Measurements from ENCODE around the gene PROC. TPM values are rescaled to one million over a fixed set of nuclear protein-coding genes. Genes with fewer than 3 reads are reported as not detected.

The PROC gene
- total and polyA plus RNA-seq, 2 of the 4 experiments (the other 2 are of a cell fraction): 0.07 TPM; not detected in 1

- H3K27me3 ChIP-seq (ENCODE audit: control insufficient read depth, insufficient read depth, low read length): peaks cover 23% of the 10 kb centered on the region
- H2BK5ac ChIP-seq (ENCODE audit: low read depth, low read length, poor library complexity, severe bottlenecking): no peak overlapping the region
- H2AK9ac ChIP-seq (replicated peaks; ENCODE audit: low read depth, low read length, poor library complexity): no peak overlapping the region
- intact Hi-C loops (cut with micrococcal nuclease): no loop called here
- H3K79me1 ChIP-seq (ENCODE audit: low read depth in 1 of 2, low read length in 2 of 2): no peaks in the 10 kb centered on the region
- no peak overlapping the region for H2BK120ac ChIP-seq (ENCODE audit: low read depth, low read length)
- no peak overlapping the region for H3K18ac ChIP-seq (ENCODE audit: low read depth, low read length)
- 88% methylated on average over 7 of the region's 16 CpGs; no CpG with 5 or more reads in 1 of the 2 experiments for WGBS, 2 experiments (ENCODE audit: extremely low coverage in 2 of 2, insufficient read length in 1 of 2)
- H3K14ac ChIP-seq (replicated peaks; ENCODE audit: low read depth, low read length): no peak overlapping the region
- H3K9me1 ChIP-seq (ENCODE audit: insufficient read depth, low read length): no peaks in the 10 kb centered on the region
- no peak overlapping the region for H4K5ac ChIP-seq (ENCODE audit: low read depth, low read length)
- in situ Hi-C loops (cut with MboI; ENCODE audit: low sequenced_read_pairs): no loop called here
- no peak overlapping the region for H3K27ac ChIP-seq (ENCODE audit: insufficient read depth, low read length)
- DNase-seq: no peak
- BruUV-seq (replicated peaks): no TSS peak
- ATAC-seq (ENCODE audit: low read depth): no peak
- H3K4me1 ChIP-seq (ENCODE audit: control insufficient read depth, insufficient read depth, low read length): no peaks in the 10 kb centered on the region; the same call in 1 of the 2 replicates
- H2AK5ac ChIP-seq (ENCODE audit: low read depth, low read length): no peak overlapping the region
- H4K20me1 ChIP-seq (ENCODE audit: insufficient read depth, low read length): no peaks in the 10 kb centered on the region; the same call in 1 of the 2 replicates
- ChIA-PET POLR2A (ENCODE audit: unreplicated experiment) (no interaction called here), CTCF (interaction anchor here (0.6 kb wide), 1 partner anchor 121 kb away, joined by 4 read pairs; no protein-coding TSS in a partner anchor)
- H3K56ac ChIP-seq (ENCODE audit: extremely low read depth, insufficient read depth, low read length): no peak overlapping the region
- H4K91ac ChIP-seq (ENCODE audit: insufficient read depth, low read depth, low read length): no peak overlapping the region
- no peak overlapping the region for H2AFZ ChIP-seq (replicated peaks; ENCODE audit: low read length, poor library complexity)
- H3K23ac ChIP-seq (ENCODE audit: low read depth, low read length): no peak overlapping the region
- H3K36me3 ChIP-seq (ENCODE audit: control insufficient read depth, insufficient read depth, low read length): no peaks in the 10 kb centered on the region
- TF ChIP-seq CEBPB (IDR thresholded peaks at IDR 0.05; ENCODE audit: low read depth, low read length): no peak
- TF ChIP-seq MAZ (IDR thresholded peaks at IDR 0.05; ENCODE audit: borderline replicate concordance, low read depth, low read length): no peak
- TF ChIP-seq RAD21 (IDR thresholded peaks at IDR 0.05; ENCODE audit: low read length): no peak
- no peak for TF ChIP-seq MAFK (IDR thresholded peaks at IDR 0.05; ENCODE audit: low read depth, low read length)
- TF ChIP-seq POLR2A (IDR thresholded peaks at IDR 0.05; ENCODE audit: low read depth, low read length): no peak
- no peak for TF ChIP-seq MXI1 (IDR thresholded peaks at IDR 0.05; ENCODE audit: borderline replicate concordance, low read depth, low read length)
- TF ChIP-seq RFX5 (IDR thresholded peaks at IDR 0.05; ENCODE audit: low read depth, low read length): no peak
- TF ChIP-seq NFE2L2 (IDR thresholded peaks at IDR 0.05; ENCODE audit: low read depth, low read length): no peak
- no peak for TF ChIP-seq FOS (IDR thresholded peaks at IDR 0.05; ENCODE audit: low read depth, low read length)
- no peak for TF ChIP-seq CHD1 (IDR thresholded peaks at IDR 0.05; ENCODE audit: low read depth, low read length)
- no peak for TF ChIP-seq USF2 (IDR thresholded peaks at IDR 0.05; ENCODE audit: low read depth, low read length)
- no peak for TF ChIP-seq BHLHE40 (IDR thresholded peaks at IDR 0.05; ENCODE audit: low read depth, low read length)
- no peak for TF ChIP-seq ELK1 (IDR thresholded peaks at IDR 0.05; ENCODE audit: borderline replicate concordance, low read depth, low read length)
- no peak overlapping the region for H2BK20ac ChIP-seq (ENCODE audit: low read depth, low read length)
- no peak overlapping the region for H4K8ac ChIP-seq (ENCODE audit: low read depth in 2 of 2, low read length in 2 of 2)
- H3K9me3 ChIP-seq (ENCODE audit: control insufficient read depth, insufficient read depth, low read length): no peaks in the 10 kb centered on the region
- H2BK15ac ChIP-seq (ENCODE audit: low read depth, low read length): no peak overlapping the region
- no peak overlapping the region for H3K4me2 ChIP-seq (ENCODE audit: low read depth, low read length)
- H3K9ac ChIP-seq (ENCODE audit: low read depth, low read length): no peak overlapping the region
- dilution Hi-C loops (cut with HindIII; ENCODE audit: low sequenced_read_pairs, unreplicated experiment): no loop called here
- no peak overlapping the region for H3K4me3 ChIP-seq (ENCODE audit: insufficient read depth, low read depth, low read length)
- no peak overlapping the region for H3K4ac ChIP-seq (ENCODE audit: low read depth, low read length)
Measured at GRCh38 chr2:127425540-127426490, 7.6 kb downstream of the PROC start.

All from IMR-90 (cell line).